NCI-H1092 treated with DMSO at 0.1 percent for 48 hours (cell line): ENCODE measurements around the gene TAF3.
A peak's percentile ranks its signal among the peaks of the same experiment; 100 is the strongest.

ENCODE experiments used
- DNase-seq: peaks from one replicate; lab custom pipeline; 2025; lab: John Stamatoyannopoulos, UW

TAF3 gene

GRCh38 chr10:7881119-7881518 is 62.8 kb downstream of the TAF3 start:
- DNase-seq: no peak

GRCh38 chr10:7886056-7886455 is 67.8 kb downstream of the TAF3 start:
- no peak for DNase-seq

GRCh38 chr10:7887174-7887816 is 69.0 kb downstream of the TAF3 start:
- no peak for DNase-seq

GRCh38 chr10:7889947-7890542 is 71.7 kb downstream of the TAF3 start:
- no peak for DNase-seq

- no peak for DNase-seq
Measured at GRCh38 chr10:7890781-7891180, 72.5 kb downstream of the TAF3 start.

- no peak for DNase-seq
Measured at GRCh38 chr10:7891634-7892033, 73.3 kb downstream of the TAF3 start.

- no peak for DNase-seq
Measured at GRCh38 chr10:7892146-7892545, 73.8 kb downstream of the TAF3 start.

- no peak for DNase-seq
Measured at GRCh38 chr10:7895699-7896090, 77.4 kb downstream of the TAF3 start.

GRCh38 chr10:7896297-7896696 is 78.0 kb downstream of the TAF3 start:
- no peak for DNase-seq

- no peak for DNase-seq
Measured at GRCh38 chr10:7901256-7901655, 83.0 kb downstream of the TAF3 start.

GRCh38 chr10:7902413-7902812 is 84.1 kb downstream of the TAF3 start:
- no peak for DNase-seq

GRCh38 chr10:7903851-7904250 is 85.5 kb downstream of the TAF3 start:
- no peak for DNase-seq

- DNase-seq: peak; percentile 40
Measured at GRCh38 chr10:7906128-7906527, 87.8 kb downstream of the TAF3 start.

GRCh38 chr10:7908541-7909210 is 90.4 kb downstream of the TAF3 start:
- no peak for DNase-seq

- DNase-seq: peak; percentile 9
Measured at GRCh38 chr10:7913126-7913872, 95.0 kb downstream of the TAF3 start.

GRCh38 chr10:7915923-7916536 is 97.7 kb downstream of the TAF3 start:
- DNase-seq: peak; percentile 49

GRCh38 chr10:7917736-7918135 is 99.4 kb downstream of the TAF3 start:
- DNase-seq: no peak

- no peak for DNase-seq
Measured at GRCh38 chr10:7922707-7923106, 104.4 kb downstream of the TAF3 start.

GRCh38 chr10:7928536-7928935 is 110.2 kb downstream of the TAF3 start:
- no peak for DNase-seq

- DNase-seq: no peak
Measured at GRCh38 chr10:7932301-7933036, 114.2 kb downstream of the TAF3 start.

- DNase-seq: no peak
Measured at GRCh38 chr10:7933262-7933661, 115.0 kb downstream of the TAF3 start.

GRCh38 chr10:7933757-7934156 is 115.5 kb downstream of the TAF3 start:
- DNase-seq: no peak
